ENCODE results near the gene CCR9.

DNA sequence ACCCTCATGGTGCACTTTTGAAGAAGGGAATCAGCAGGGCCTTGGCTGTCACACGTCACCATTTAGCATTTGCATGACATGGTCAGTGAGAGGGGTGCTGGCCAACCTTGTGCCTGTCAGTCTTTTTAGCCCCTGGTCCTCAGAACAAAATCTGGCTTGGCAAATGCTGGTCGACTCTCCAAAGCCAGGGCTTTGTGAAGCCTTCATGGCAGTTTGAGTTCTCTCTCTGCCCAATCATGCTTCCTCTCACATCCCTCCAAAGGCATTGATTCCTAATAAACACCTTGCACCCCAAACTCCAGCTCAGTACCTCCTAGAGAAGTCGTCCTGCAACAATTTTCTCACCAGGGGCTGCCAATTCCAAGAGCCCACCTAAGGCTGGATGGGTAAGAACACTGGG lies 19.4 kb downstream of the CCR9 start:
- TF ChIP-seq, protein P1, sequence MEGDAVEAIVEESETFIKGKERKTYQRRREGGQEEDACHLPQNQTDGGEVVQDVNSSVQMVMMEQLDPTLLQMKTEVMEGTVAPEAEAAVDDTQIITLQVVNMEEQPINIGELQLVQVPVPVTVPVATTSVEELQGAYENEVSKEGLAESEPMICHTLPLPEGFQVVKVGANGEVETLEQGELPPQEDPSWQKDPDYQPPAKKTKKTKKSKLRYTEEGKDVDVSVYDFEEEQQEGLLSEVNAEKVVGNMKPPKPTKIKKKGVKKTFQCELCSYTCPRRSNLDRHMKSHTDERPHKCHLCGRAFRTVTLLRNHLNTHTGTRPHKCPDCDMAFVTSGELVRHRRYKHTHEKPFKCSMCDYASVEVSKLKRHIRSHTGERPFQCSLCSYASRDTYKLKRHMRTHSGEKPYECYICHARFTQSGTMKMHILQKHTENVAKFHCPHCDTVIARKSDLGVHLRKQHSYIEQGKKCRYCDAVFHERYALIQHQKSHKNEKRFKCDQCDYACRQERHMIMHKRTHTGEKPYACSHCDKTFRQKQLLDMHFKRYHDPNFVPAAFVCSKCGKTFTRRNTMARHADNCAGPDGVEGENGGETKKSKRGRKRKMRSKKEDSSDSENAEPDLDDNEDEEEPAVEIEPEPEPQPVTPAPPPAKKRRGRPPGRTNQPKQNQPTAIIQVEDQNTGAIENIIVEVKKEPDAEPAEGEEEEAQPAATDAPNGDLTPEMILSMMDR (IDR thresholded peaks at IDR 0.05): no peak
- TF ChIP-seq EZH2phosphoT487 (IDR thresholded peaks at IDR 0.05): no peak
- no peak for TF ChIP-seq EZH2 (IDR thresholded peaks at IDR 0.05)
